Measurements from ENCODE around the gene PKLR.

- TF ChIP-seq POLR2A (IDR thresholded peaks at IDR 0.05; ENCODE audit: low read depth, low read length) (no peak), TAF1 (IDR thresholded peaks at IDR 0.05; ENCODE audit: borderline replicate concordance, low read depth, low read length) (no peak), POLR2AphosphoS5 (IDR thresholded peaks at IDR 0.05; ENCODE audit: low read depth, low read length) (no peak)
These were observed 26.7 kb upstream of the PKLR start for GRCh38 chr1:155327981-155328380.
